Endothelial cell of umbilical vein (primary cell): Measurements from ENCODE around the gene D2HGDH. TPM values are rescaled to one million over a fixed set of nuclear protein-coding genes. Genes with fewer than 3 reads are reported as not detected.

ENCODE experiments used
- BruUV-seq: library from RNA; stranded (reverse); fragments of 400-500 nt; replicated peaks from 2 replicates; lab custom pipeline; 2021; lab: Mats Ljungman, UMichigan
- CTCF ChIA-PET: fragments of 300-600, 350-600 bp; sonication (Branson Sonifier 250); formaldehyde crosslinking; loops from one replicate; lab custom pipeline; 2021; ENCODE audit warnings: antibody characterized with exemption, inconsistent platforms; lab: Charles Lee
- POLR2A ChIA-PET: fragments of 300-600, 350-600 bp; sonication (Branson Sonifier 250); formaldehyde crosslinking; loops from one replicate; lab custom pipeline; 2021; ENCODE audit warnings: antibody characterized with exemption, inconsistent platforms; lab: Charles Lee
- DNase-seq: peaks from one replicate; pipeline ENCODE4 v3.0.0-alpha.2; 2011; ENCODE audit warnings: low read depth, low spot score
- FAIRE-seq: peaks from 2 replicates; lab custom pipeline; 2011; peaks lifted over from hg19 to GRCh38; lab: Jason Lieb, UNC
- H2AFZ ChIP-seq: 2 replicates; pipeline ENCODE4 v1.6.0; 2012; ENCODE audit warnings: low read depth, low read length, control low read depth, inconsistent platforms
- H3K27ac ChIP-seq: 2 replicates; pipeline ENCODE4 v1.5.1; 2011; ENCODE audit warnings: low read depth, mild to moderate bottlenecking, control low read depth, low read length, moderate library complexity; ENCODE audit not compliant: insufficient read depth
- H3K27me3 ChIP-seq, 2 experiments: 2 replicates each; pipeline versions ENCODE4 v1.6.0 to v1.6.1; 2011; ENCODE audit warnings: low read length in 2 of 2, mixed read lengths in 1 of 2; ENCODE audit not compliant: control insufficient read depth in 2 of 2, insufficient read depth in 2 of 2
- H3K36me3 ChIP-seq, 2 experiments: 2 replicates in 1 of 2; 3 replicates in 1 of 2; pipeline ENCODE4 v1.5.1; 2011; ENCODE audit warnings: low read length in 2 of 2, mild to moderate bottlenecking in 1 of 2, moderate library complexity in 1 of 2; ENCODE audit not compliant: control insufficient read depth in 2 of 2, insufficient read depth in 2 of 2; ENCODE audit errors: extremely low read depth in 1 of 2
- H3K4me1 ChIP-seq: 3 replicates; pipeline ENCODE4 v1.5.1; 2011; ENCODE audit warnings: mild to moderate bottlenecking, low read length; ENCODE audit not compliant: control insufficient read depth, insufficient read depth; ENCODE audit errors: extremely low read depth
- H3K4me2 ChIP-seq: 2 replicates; pipeline ENCODE4 v1.6.1; 2011; ENCODE audit warnings: low read length, control low read depth, mixed read lengths; ENCODE audit not compliant: insufficient read depth
- H3K4me3 ChIP-seq, 3 experiments: fragments of 200-600 bp in 1 of 3; sonication (generic), shearing (Covaris generic) in 1 of 3; replicated peaks in 1 of 3; 2 replicates each; pipeline ENCODE4 v1.5.1; 2011 to 2016; ENCODE audit warnings: control low read depth in 3 of 3, low read length in 3 of 3, mild to moderate bottlenecking in 2 of 3, inconsistent platforms in 1 of 3, low read depth in 1 of 3, moderate library complexity in 1 of 3; ENCODE audit not compliant: insufficient read depth in 1 of 3
- H3K79me2 ChIP-seq: 2 replicates; pipeline ENCODE4 v1.6.0; 2012; ENCODE audit warnings: low read length, inconsistent platforms; ENCODE audit not compliant: control insufficient read depth, insufficient read depth
- H3K9ac ChIP-seq: replicated peaks from 2 replicates; pipeline ENCODE3; 2011; ENCODE audit warnings: low read length, control low read depth; ENCODE audit not compliant: insufficient read depth; ENCODE audit errors: extremely low read depth
- H3K9me1 ChIP-seq: replicated peaks from 3 replicates; pipeline ENCODE4 v1.6.0; 2011; ENCODE audit warnings: mild to moderate bottlenecking, low read length; ENCODE audit not compliant: control insufficient read depth, insufficient read depth; ENCODE audit errors: extremely low read depth
- H3K9me3 ChIP-seq: replicated peaks from 2 replicates; pipeline ENCODE4 v1.5.1; 2012; ENCODE audit warnings: low read length, inconsistent platforms; ENCODE audit not compliant: control insufficient read depth, insufficient read depth
- H4K20me1 ChIP-seq: replicated peaks from 2 replicates; pipeline ENCODE3; 2011; ENCODE audit warnings: mild to moderate bottlenecking, low read length; ENCODE audit not compliant: control insufficient read depth, insufficient read depth; ENCODE audit errors: extremely low read depth
- EZH2 ChIP-seq: IDR thresholded peaks from 2 replicates; pipeline ENCODE4 v1.6.1; 2012; ENCODE audit warnings: borderline replicate concordance, low read depth, mild to moderate bottlenecking, moderate library complexity, low read length, inconsistent platforms; ENCODE audit not compliant: severe bottlenecking
- FOS ChIP-seq: IDR thresholded peaks from 2 replicates; pipeline ENCODE4 v1.6.1; 2011; ENCODE audit warnings: mild to moderate bottlenecking, low read length, moderate library complexity, borderline replicate concordance; ENCODE audit not compliant: insufficient read depth
- GATA2 ChIP-seq: IDR thresholded peaks from 2 replicates; pipeline ENCODE4 v1.7.0; 2011; ENCODE audit warnings: low read depth, mild to moderate bottlenecking, moderate library complexity, mixed read lengths, low read length; ENCODE audit not compliant: insufficient read length, insufficient read depth
- JUN ChIP-seq: IDR thresholded peaks from 2 replicates; pipeline ENCODE4 v1.6.1; 2011; ENCODE audit warnings: borderline replicate concordance, low read depth; ENCODE audit not compliant: insufficient read length, insufficient read depth
- MYC ChIP-seq: IDR thresholded peaks from one replicate; pipeline ENCODE4 v1.6.1; 2011; ENCODE audit warnings: mild to moderate bottlenecking, low read depth, low read length
- POLR2A ChIP-seq: IDR thresholded peaks from 2 replicates; pipeline ENCODE4 v1.6.1; 2012; ENCODE audit warnings: low read depth, mild to moderate bottlenecking, control low read depth, low read length
- POLR2AphosphoS5 ChIP-seq: IDR thresholded peaks from 2 replicates; pipeline ENCODE4 v1.6.1; 2012; ENCODE audit warnings: low read depth, mild to moderate bottlenecking, control low read depth, low read length, moderate library complexity; ENCODE audit not compliant: insufficient read depth
- dilution Hi-C: fragments of 300-500 bp; cut with MboI; formaldehyde crosslinking; loops from one replicate; pipeline ENCODE4 v1.15.0; 2019; ENCODE audit warnings: low sequenced_read_pairs; ENCODE audit not compliant: extremely low pct_ligation_motif_present
- intact Hi-C: fragments of 100-400 bp; cut with micrococcal nuclease; formaldehyde crosslinking; loops from one replicate; pipeline ENCODE4 v1.10.0; 2022
- polyA plus RNA-seq, 4 experiments: library from polyadenylated mRNA; depleted of rRNA in 3 of 4; stranded (reverse) in 3 of 4; unstranded in 1 of 4; fragments of >200 nt; gene quantifications; 2 replicates each; pipeline versions ENCODE4 v1.2.1 to v1.2.3, GENCODE V29; 2011 to 2012; ENCODE audit warnings: missing spikeins in 1 of 4
- total RNA-seq: library from RNA; stranded (reverse); gene quantifications from 2 replicates; pipeline ENCODE4 v1.2.3, GENCODE V29; 2021
- TF ChIP-seq, protein P1 (sequence below), 2 donors: IDR thresholded peaks; 1 replicate in 1 of 2; 2 replicates in 1 of 2; pipeline ENCODE4 v1.5.1; 2011; ENCODE audit warnings: low read length in 2 of 2, mild to moderate bottlenecking in 2 of 2, moderate library complexity in 2 of 2, control low read depth in 1 of 2, inconsistent platforms in 1 of 2, low read depth in 1 of 2; ENCODE audit not compliant: insufficient read depth in 1 of 2; ENCODE audit errors: extremely low read depth in 1 of 2
- TF ChIP-seq, protein P2 (sequence below): IDR thresholded peaks from 2 replicates; pipeline ENCODE4 v1.6.1; 2011; ENCODE audit not compliant: insufficient read depth, insufficient read length

Gene D2HGDH
- total and polyA plus RNA-seq, 2 donors (not counting 3 experiments of a cell fraction or from before 2014, with no cell fraction given), result 22.3 TPM

DNA sequence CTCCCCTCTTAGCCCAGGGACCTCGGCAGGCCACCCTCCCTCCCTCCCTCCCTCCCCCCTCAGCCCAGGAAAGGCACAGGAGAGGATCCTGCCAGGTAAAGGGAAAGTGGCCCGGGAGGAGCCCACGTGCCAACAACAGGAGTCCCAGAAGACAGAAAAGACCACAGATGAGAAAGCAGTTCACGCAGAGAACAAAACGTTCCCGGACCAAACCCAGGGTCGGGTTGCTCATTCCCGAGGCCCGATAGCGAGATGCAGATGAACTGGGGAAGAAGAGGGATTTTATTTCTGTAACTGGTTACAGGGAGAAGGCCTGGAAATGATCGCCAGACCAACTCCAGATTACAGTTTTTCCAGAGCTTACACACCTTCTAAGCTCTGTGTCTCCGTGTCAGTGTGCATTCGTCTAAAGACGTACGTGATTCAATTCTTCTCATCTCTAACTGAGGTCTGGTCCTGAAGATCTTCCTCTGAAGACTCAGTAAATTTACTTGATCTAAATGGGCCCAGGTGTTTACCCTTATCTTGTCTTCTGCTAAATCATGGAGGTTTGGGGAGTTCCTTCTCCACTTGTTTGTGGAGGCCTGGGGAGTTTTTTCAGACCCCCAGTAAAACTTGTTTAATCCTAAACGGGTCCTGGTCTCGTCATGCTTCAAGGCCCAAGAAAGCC, 73.8 kb downstream of the D2HGDH start:
- no TSS peak for BruUV-seq
- peaks cover 10 to 16% of the 10 kb centered on the region in 2 experiments for H3K27me3 ChIP-seq
- peaks cover 5% of the 10 kb centered on the region for H3K4me1 ChIP-seq
- no peak overlapping the region for H3K9ac ChIP-seq
- CTCF ChIA-PET, result no interaction called here
- H4K20me1 ChIP-seq, result no peaks in the 10 kb centered on the region
- no peak overlapping the region for H3K27ac ChIP-seq
- TF ChIP-seq MYC (no peak), EZH2 (no peak), JUN (no peak), FOS (no peak), GATA2 (no peak), POLR2A (no peak), POLR2AphosphoS5 (no peak)
- TF ChIP-seq, protein P1, sequence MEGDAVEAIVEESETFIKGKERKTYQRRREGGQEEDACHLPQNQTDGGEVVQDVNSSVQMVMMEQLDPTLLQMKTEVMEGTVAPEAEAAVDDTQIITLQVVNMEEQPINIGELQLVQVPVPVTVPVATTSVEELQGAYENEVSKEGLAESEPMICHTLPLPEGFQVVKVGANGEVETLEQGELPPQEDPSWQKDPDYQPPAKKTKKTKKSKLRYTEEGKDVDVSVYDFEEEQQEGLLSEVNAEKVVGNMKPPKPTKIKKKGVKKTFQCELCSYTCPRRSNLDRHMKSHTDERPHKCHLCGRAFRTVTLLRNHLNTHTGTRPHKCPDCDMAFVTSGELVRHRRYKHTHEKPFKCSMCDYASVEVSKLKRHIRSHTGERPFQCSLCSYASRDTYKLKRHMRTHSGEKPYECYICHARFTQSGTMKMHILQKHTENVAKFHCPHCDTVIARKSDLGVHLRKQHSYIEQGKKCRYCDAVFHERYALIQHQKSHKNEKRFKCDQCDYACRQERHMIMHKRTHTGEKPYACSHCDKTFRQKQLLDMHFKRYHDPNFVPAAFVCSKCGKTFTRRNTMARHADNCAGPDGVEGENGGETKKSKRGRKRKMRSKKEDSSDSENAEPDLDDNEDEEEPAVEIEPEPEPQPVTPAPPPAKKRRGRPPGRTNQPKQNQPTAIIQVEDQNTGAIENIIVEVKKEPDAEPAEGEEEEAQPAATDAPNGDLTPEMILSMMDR (IDR thresholded peaks at IDR 0.05; ENCODE audit: extremely low read depth in 1 of 2, insufficient read depth in 1 of 2, low read depth in 1 of 2, low read length in 2 of 2), result no peak
- TF ChIP-seq, protein P2, sequence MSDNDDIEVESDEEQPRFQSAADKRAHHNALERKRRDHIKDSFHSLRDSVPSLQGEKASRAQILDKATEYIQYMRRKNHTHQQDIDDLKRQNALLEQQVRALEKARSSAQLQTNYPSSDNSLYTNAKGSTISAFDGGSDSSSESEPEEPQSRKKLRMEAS, result no peak
- no peak overlapping the region for H3K4me2 ChIP-seq
- H3K4me3 ChIP-seq, result no peak overlapping the region
- dilution Hi-C loops, result no loop called here
- FAIRE-seq (no peak), DNase-seq (no peak)
- no peak overlapping the region for H2AFZ ChIP-seq
- no peaks in the 10 kb centered on the region for H3K79me2 ChIP-seq
- no peaks in the 10 kb centered on the region for H3K9me3 ChIP-seq
- no peaks in the 10 kb centered on the region for H3K36me3 ChIP-seq
- no peaks in the 10 kb centered on the region for H3K9me1 ChIP-seq
- POLR2A ChIA-PET, result no interaction called here
- intact Hi-C loops, result no loop called here
